DMS53 (cell line): ENCODE measurements around the gene RASA4.
"Not testable (repeated sequence)": the region's sequence is repeated elsewhere in the genome, so short reads cannot be mapped to it uniquely, and the experiment has no call there.

ENCODE experiments used
- DNase-seq: peaks from one replicate; lab custom pipeline; 2025; lab: John Stamatoyannopoulos, UW

Gene RASA4

DNA sequence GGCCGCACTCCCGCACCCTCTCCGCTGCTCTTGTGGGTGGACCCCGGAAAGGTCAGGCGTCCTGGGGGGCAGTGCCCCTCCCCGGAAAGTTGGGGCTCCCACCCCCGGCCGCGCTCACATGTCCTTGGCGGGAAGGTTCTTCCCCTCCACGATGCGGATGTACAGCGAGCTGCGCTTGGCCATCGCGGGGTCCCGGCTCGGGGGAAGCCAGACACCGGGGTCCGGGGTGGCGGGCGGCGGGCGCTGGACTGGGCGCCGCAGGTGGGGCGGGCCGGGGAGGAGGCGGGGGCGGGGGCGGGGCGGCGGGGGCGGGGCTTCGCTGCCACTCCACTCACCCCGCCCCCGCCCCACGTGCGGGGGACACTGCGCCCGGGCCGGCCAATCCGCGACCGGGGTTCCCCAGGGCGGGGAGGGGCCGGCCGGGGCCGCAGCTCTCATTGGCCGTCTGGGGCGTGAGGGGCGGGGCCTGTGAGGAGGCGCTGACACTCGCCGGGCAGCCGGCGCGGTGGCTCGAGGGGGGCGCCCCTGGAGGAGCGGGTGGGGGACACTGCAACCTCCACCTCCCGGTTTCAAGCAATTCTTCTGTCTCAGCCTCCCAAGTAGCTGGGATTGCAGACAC, at the start of gene RASA4:
TSS of gene RASA4 (minus strand) at position 250 of the 619 bp plus-strand sequence. CDS start at position 183, 67 bp downstream.
- not testable (repeated sequence) for DNase-seq

DNA sequence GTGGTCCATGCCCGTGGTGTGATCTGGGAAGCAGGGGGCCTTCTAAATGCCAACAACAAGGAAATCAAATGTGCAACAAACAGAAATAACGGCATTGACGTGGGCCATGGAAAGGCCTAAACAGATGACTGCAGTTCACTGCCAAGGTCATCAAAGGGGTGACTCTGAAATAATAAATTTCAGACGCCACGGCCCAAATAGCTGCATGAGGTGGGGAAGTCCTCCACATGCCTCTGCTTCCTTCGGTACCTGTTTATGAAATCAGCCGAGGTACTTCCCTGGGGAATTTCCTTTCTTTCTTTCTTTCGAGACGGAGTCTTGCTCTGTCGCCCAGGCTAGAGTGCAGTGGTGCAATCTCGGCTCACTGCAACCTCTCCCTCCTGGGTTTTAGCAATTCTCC, 48.2 kb upstream of the RASA4 start:
- not testable (repeated sequence) for DNase-seq

DNA sequence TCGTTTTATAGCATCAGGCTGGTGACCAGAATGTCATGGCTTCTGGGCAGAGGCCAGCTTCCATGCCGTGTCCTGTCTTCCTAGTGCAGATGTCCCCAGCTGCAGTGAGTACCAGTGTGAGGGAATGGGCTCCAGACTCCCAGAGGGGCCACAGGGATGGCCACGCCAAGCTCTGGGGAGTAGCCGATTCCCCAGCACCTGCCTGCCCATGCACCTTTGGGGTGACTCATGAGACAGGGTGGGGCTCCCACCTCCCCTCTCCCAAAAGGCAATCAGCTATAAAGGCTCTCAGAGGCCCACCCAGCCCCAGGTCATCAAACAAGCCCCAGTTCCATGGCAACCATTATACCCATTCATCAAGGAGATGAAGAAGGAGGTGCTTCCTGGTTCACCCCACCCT, 33.4 kb upstream of the RASA4 start, which contains the start of gene SPDYE2B:
TSS of gene SPDYE2B (plus strand) at position 396 of the 400 bp plus-strand sequence. CDS start 2,030 bp downstream, outside the sequence.
- not testable (repeated sequence) for DNase-seq

DNA sequence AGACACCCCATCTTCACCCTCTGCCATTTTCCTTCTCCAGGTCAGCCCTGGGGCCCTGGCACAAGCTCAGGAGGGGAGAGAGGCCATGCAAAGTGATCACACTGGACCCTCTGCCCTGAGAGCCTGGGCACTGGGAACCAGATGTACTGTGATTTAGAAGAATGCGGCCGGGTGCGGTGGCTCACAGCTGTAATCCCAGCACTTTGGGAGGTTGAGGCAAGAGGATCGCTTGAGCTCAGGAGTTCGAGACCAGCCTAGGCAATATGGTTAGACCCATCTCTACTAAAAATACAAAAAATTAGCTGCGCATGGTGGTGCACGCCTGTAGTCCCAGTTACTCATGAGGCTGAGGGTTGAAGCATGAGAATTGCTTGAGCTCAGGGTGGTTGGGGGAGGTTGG, 31.3 kb upstream of the RASA4 start:
- DNase-seq, result not testable (repeated sequence)

DNA sequence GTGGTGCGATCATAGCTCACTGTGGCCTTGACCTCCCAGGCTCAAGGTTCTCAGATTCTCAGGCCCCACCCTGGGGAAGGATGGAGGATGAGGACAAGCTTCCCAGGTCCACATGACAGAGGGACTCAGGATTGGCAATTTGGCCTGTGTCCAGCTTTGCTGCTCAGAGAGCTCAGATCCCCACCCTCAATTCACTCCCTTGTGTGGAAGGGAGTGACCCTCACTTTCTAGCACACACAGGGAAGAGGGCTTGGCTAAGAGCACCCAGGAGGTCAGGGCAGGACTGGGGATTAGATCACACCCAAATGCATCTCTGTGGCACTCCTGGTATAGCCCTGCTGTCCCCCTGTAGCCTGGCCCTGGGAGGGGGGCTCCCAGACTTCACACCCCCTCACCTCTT, 26.8 kb upstream of the RASA4 start:
- DNase-seq, result not testable (repeated sequence)

DNA sequence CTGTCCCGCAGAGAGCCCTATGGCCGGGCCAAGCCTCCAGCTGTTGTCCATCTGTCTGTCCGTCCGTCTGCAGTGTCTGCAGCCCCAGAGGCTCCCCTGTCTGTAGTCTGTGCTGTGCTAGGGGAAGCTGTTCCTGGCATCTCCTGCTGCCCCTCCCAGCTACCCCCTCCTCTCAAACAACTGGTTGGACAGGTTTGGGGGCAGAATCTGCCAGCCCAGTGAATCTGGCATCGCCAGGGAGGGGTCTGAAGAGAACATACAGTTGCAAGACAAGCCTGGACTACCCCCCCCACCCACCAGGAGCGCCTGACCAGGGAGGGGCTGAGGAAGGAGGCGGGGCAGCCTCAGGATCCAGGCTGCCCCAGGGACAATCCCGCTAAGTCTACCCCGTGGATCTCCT, 26.1 kb upstream of the RASA4 start, which contains the start of gene UPK3BL1:
TSS of gene UPK3BL1 (minus strand) at position 101 of the 400 bp plus-strand sequence. CDS start at position 51, 50 bp downstream.
- DNase-seq, result not testable (repeated sequence)

DNA sequence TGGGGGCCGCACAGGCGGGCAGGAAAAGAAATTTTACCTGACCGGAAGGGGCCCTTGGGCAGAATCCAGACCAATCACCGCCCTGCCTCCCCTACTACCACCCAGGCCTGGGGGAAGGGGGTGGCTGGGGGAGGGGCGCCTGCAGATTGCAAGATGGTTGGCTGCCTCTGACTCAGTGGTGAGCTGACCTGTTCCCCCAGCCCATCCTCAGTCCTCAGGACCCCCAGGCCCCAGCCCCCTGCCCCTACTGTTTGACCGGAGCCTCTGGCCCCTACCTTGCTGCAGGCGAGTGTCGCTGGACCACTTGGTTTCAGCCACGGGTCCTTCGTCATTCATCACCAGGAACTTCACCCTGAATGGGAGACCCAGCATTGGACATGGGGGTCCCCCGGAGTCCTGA, 22.3 kb upstream of the RASA4 start:
- not testable (repeated sequence) for DNase-seq

DNA sequence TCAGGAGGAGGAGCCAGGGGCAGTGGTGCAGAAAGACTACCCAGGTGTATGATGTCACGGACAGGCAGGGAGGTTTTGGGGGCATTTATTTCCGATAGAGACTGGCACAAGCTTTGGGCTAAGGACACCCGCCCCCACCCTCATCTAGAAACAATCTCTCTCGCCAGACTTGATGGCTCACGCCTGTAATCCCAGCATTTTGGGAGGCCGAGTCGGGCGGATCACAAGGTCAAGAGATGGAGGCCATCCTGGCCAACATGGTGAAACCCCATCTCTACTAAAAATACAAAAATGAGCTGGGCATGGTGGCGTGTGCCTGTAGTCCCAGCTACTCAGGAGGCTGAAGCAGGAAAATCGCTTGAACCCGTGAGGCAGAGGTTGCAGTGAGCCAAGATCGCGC, 20.4 kb upstream of the RASA4 start:
- DNase-seq, result not testable (repeated sequence)

DNA sequence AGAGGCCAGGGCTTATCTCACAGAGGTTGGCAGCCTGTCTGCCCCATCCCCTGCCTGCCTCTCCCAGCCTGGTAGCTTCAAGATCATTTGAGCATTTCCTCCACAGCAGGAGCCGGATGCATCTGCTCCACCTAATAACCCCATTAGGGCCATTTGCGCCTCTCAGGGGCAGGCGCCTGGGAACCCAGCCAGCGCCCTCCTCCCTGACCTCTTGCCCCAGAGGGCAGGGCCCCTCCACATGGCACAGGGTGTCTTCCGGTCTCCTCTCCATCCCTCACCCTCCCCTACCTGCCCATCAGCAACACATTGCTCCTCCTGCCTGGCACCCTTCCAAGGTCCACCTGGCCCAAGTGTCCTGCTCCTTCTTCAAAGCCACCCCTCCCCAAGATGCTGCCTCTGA, 18.8 kb upstream of the RASA4 start:
- DNase-seq, result not testable (repeated sequence)

DNA sequence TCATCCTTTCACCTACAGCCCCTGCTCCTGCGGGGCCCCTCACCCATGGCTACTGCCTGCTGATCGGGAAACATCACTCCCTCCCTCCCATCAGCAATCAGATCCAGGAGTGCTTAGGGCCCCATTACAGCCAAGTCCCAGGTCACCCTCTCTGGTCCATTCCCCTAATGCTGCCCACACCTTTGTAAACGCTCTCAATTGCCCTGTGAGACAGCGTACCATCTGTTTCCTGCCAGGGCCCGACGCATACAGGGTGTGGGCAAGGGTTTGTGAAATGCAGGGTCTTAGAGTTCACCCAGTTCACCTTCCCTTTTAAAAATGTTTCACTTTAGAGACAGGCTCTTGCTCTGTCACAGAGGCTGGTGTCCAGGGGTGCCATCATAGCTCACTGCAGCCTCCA, 17.7 kb upstream of the RASA4 start:
- not testable (repeated sequence) for DNase-seq

DNA sequence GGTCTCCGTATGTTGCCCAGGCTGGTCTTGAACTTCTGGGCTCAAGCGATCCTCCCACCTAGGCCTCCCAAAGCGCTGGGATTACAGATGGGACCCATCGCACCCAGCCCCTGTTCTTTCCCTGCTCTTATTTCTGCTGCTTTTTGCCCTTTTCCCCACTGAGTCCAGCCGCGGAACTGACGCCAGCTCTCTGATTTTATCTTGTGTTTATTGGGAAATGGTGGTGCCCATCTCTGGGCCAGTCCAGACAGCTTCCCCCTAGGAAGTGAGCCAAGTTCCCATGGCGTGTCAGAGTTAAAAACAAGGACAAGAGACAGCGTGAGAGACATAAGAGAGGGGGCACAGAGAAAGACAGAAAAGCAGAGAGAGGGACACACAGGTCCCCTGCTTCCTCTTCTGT, 14.1 kb upstream of the RASA4 start:
- DNase-seq, result not testable (repeated sequence)

DNA sequence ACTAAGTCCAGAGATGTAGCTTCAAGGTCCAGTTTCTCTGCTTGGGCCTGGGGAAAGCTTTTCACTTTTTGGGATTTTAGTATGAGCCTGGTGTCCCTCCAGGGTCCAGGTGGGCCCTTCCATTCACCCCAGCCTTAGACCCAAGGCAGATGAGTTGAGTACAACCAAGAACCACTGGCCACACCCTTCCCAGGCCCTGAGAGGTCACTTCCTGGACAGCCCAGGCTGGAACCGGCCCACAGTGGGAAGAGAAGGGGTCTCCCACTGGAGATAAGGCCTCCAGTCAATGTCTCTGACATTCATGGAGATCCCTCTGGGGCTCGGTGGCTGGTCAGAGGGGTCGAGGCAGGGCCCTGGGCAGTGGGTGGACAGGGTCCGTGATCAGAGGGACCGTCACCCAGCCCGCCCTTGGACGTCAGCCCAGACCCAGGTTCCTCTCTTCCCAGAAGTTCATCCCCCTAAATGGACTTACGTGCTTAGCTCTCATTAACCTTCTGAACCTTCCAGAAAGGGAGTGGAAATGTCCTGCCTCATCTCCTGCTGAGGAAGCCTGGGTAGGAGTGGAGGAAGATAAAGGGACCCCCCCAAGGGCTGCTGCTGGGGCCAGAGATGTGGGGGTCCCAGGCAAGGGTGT, 10.8 kb upstream of the RASA4 start:
- DNase-seq, result not testable (repeated sequence)

DNA sequence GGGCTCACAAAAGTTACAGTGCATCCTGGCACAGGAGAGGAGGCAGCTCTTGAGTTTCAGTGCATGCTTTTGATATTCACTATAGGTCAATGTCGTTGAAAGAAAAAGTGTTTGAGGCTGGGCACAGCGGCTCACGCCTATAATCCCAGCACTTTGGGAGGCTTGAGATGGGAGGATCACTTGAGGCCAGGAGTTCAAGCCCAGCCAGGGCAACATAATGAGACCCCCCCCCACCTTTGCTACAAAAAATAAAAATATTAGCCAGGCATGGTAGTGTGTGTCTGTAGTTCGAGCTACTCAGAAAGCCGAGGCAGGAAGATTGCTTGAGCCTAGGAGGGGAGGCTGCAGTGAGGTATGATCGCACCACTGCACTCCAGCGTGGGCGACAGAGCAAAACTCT, 1.6 kb upstream of the RASA4 start:
- DNase-seq, result not testable (repeated sequence)

DNA sequence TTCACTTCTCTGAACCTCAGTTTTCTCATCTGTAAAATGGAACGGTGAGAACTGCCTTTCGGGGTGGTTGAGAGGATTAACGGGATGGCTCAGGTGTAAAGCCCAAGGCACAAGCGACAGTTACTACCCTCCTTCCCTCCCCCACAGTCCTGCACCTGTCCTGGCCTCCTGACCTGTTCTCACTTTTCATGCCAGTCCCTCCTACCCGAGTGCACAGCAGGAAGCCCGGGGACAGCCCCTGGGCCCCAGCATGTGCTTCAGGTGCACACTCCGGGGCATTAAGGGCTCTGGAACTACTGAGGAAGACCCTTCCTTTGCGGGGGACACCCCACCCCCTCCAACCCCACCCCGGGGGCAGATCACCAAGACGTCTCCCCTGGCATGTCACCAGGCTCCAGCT, 626 bp downstream of the RASA4 start:
- DNase-seq, result not testable (repeated sequence)

DNA sequence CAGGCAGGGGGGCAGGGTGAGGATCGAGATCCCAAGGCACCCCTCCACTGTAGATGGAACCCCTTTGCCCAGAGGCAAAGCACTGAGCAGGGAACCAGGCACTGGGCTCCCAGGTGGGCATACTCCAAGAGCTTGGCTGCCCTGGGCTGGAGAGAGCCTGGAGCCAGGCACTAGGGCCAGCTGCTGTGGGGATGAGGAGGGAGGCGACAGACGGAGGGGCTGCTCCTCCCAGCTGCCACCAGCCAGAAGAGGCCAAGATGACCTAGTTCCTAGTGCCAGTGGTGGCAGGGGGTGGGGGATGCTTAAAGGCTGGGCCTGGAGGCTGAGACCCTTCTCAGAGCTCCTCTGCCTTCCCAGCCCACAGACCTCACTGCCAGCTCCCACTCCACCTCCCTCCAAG, 1.7 kb downstream of the RASA4 start:
- not testable (repeated sequence) for DNase-seq

DNA sequence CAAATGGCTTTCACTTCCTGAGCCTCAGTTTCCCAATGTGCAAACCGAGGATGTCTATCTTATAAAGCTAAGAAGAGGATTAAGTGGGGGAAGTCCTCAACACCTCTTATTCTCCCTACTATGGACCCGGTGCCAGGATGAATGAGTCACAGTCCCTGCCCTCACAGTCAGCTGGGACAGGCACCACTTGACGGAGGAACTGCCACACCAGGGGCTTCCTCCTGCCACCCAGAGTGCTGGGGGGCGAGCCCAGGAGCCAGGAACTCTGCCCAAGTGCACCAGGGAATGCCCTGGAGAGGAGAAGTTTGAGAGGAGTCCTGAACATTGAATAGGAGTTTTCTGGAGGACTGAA, 2.2 kb downstream of the RASA4 start:
- not testable (repeated sequence) for DNase-seq

DNA sequence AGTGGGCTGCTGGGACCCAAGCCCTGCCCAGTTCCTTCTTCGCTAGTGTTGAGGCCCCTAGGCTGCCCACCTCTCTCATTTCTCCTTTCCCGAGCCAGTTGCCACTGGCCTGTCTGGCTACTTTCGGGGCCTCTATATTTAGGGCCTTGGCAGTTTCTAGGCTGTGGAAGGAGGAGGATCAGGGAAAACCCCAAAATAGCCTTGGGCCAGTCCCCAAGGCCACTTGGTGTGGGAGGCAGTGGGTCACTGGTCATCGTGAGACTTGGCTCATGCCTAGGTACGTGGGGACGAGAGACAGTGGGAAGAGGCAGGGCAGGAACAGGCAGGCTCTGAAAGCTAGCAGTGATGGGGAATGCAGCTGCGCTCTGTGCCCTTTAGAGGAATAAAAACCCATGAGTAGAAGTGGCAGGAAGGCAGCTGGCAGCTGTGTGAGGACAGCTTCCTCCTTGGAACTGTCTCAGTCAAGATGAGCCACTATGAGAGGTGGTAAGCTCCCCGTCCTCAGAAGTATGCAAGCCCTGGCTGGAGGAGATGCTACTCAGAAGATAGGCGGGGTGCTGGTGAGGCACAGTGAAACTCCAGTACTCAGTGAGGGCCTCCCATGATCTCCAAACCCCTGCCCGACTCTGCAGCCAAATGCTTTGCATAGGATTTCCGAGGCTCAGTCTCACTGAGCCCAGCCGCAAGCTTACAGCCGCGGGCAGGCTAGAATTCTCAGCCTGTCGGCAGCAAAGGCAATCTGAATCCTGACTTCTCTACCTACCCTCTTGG, 2.8 kb downstream of the RASA4 start:
- DNase-seq, result not testable (repeated sequence)

DNA sequence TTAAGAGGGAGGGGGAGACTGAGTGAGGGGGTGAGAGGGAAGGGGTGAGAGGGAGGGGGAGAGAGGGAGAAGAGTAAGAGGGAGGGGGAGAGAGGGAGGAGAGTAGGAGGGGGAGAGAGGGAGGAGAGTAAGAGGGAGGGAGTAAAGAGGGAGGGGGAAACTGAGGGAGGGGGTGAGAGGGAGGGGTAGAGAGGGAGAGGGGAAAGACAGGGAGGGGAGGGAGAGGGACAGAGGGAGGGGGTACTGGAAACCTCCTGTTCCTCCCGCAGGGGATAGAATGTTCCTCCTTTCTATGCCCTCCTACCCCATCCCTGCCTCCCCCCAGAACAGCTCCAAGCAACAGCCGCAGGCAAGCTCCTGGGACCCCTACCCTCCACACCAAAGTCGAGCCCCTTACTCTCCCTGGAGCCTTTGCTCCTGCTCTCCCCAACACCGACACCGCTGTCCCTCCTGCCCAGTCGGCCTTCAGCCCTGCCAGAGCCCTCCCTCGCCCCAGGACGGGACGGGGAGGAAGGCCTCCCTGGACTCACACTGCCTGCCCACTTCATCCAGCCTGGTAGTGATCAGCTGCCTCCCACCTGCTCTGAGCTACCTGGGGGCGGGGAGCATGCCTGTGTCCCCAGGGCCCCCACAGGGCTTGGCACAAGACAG, 4.8 kb downstream of the RASA4 start:
- not testable (repeated sequence) for DNase-seq

DNA sequence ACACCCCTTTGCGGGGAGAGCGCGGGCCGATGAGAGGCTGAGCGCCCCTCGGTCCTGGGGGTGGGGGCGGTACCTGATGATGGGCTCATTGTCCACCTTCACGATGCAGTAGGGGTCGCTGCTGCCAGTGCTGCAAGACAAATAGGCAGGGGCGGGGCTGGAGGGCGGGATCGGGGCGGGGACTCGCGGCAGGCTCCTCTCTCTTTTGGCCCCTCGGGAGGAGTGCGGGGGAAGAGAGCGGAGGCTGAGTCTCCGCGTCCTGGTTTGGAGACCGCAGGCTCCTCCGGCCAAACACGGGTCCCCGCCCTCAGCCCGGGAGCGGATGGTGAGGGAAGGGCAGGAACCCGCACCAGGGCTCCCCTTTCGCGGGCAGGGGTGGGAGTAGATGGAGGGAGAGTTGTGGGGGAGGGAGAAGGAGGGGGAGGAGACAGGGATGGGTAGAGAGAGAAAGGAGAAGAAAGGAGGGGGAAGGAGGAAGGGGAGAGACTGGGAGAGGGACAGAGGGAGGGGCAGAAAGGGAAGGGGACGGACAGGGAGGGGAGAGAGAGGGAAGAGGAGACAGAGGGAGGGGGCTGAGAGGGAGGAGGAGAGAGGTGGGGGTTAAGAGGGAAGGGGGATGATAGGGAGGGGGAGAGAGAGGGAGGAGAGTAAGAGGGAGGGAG, 5.4 kb downstream of the RASA4 start:
- DNase-seq, result not testable (repeated sequence)

DNA sequence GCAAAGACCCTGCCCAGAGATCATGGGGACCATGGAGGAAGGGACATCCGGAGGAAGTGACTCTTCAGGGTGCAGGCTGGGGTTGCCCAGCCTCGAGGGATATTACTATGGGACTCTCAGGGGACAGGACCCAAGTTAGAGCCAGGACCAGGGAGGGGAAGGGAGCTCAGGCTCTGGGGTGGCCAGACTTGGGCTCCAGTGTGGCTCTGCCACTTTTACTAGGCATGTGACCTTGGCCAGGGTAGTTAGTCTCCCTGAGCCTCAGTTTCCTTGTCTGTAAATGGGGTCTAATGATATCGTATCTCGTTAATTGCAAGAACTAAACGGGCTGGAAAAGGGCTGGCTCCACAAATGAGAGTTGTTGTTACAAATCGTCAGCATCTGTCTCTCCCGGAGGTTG, 6.1 kb downstream of the RASA4 start:
- DNase-seq, result not testable (repeated sequence)

DNA sequence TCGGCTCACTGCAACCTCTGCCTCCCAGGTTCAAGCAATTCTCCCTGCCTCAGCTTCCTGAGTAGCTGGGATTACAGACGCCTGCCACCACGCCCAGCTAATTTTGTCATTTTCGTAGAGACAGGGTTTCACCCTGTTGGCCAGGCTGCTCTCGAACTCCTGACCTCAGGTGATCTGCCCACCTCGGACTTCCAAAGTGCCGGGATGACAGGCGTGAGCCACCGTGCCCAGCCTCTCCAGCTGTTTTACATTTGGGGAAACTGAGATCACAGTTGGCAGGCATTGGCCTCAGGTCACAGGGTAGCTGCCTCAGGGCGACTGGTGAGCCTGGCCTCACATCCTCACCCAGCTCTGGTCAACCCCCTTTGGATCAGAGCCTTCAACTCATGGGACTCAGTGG, 6.8 kb downstream of the RASA4 start:
- not testable (repeated sequence) for DNase-seq

DNA sequence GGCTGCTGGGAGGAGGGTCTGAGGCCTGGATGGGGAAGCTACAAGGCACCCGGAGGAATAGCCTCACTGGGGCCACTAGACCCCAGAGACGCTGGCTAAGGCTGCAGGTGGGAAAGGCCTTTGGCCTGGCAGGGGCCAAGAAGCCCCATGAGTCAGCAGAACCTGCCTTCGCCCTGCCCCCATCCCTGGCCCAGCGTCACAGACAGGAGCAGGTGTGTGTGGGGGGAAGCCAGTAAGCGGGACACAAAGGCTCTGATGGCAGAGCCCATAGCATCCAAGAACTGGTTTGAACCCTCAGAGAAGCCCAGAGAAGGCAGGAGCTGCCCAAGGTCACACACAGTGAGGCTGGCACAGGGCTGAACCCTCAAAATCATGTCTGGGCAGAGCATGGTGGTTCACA, 9.7 kb downstream of the RASA4 start:
- not testable (repeated sequence) for DNase-seq
